ENCODE results near the gene NTM.

GRCh38 chr11:132228746-132229325 lies 858.4 kb downstream of the NTM start:
- no peak for TF ChIP-seq CTCF (IDR thresholded peaks at IDR 0.05)
- TF ChIP-seq EP300 (IDR thresholded peaks at IDR 0.05) = no peak
- TF ChIP-seq POLR2A (IDR thresholded peaks at IDR 0.05) = no peak
